Epithelial cell of esophagus (primary cell): ENCODE results near the gene SLCO2A1.
A peak's percentile ranks its signal among the peaks of the same experiment; 100 is the strongest.

ENCODE experiments used
- DNase-seq: peaks from one replicate; pipeline ENCODE4 v3.0.0; 2010; ENCODE audit warnings: low read depth
- H3K4me3 ChIP-seq: 2 replicates; pipeline ENCODE4 v1.5.1; 2011; ENCODE audit warnings: mild to moderate bottlenecking, low read length, control low read depth
- TF ChIP-seq, protein P1 (sequence below): IDR thresholded peaks from 2 replicates; pipeline ENCODE4 v1.5.1; 2011; ENCODE audit warnings: low read depth, mild to moderate bottlenecking, low read length, control low read depth, inconsistent platforms; ENCODE audit not compliant: insufficient read depth; ENCODE audit errors: missing control alignments

SLCO2A1 gene

DNA sequence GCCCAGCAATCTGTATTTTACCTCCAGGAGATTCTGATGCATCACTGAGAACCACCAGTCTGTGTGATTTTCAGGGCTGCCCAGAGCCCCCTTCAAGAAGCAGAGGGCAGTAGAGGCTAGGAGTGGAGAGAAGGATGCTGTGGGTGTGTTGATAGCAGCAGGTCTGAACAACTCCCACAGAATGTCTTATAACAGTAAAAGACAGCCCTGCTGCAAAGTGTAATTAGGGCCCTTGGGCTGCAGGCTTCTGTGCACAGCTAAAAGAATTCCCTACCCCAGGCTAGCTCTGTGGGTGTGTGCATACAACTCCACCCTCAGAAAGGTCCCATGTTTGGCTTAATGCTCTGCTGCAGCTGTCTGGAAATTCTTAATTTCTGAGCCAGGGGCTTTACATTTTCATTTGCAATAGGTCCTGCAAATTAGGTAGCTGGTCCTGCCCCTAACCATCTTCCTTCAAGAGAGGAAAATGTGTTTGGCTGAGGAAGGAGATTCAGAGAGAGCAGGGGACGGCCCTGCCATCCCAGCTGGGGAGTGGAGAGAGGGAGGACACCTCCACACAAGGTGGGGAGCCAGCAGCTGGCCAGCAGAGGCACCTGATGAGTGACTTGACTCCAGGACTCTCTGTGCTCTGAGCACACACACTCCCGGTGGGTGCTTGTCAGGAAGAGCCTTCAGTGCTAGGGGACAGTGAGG is 90.8 kb downstream of the SLCO2A1 start:
- TF ChIP-seq, protein P1, sequence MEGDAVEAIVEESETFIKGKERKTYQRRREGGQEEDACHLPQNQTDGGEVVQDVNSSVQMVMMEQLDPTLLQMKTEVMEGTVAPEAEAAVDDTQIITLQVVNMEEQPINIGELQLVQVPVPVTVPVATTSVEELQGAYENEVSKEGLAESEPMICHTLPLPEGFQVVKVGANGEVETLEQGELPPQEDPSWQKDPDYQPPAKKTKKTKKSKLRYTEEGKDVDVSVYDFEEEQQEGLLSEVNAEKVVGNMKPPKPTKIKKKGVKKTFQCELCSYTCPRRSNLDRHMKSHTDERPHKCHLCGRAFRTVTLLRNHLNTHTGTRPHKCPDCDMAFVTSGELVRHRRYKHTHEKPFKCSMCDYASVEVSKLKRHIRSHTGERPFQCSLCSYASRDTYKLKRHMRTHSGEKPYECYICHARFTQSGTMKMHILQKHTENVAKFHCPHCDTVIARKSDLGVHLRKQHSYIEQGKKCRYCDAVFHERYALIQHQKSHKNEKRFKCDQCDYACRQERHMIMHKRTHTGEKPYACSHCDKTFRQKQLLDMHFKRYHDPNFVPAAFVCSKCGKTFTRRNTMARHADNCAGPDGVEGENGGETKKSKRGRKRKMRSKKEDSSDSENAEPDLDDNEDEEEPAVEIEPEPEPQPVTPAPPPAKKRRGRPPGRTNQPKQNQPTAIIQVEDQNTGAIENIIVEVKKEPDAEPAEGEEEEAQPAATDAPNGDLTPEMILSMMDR, result no peak
- H3K4me3 ChIP-seq, result no peak overlapping the region
- DNase-seq, result peak; percentile 25

DNA sequence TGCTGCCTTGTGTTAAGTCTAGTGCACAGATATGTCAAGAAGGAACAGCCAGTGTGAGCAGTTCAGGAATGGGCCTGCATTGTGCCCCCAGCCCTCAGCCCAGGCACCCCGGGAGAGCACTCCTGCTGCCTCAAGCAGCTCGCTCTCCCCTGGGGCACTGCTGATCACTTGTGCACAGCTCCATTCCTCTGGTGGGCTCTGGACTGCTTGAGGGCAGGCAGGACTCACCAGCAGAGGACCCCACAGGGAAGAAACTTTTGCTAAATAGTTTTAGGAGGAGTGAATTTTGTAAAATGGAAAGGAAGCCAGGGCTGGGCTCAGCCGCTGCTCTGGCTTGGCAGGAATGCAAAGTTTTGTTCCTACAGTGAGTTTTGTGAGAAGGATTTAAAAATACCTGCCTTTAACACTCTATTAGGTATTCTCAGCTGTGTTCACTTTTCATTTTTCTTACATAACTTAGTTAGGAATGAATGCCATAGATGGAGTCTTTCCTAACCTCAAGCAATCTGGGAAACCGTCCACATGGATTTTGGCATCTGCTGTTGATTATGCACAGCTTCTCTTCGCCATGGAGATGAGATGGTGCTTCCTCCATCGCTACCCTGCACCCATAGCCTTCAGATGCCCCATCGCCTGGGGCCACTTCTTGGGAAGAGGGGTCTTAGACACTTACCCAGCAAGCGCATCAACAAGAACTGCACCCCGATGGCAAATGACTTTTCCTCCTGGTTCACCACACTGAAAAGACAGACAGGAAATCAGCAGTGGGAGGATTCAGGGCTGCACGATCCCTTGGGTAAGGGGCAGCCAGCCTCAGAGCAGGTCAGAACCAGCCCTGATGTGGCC is 91.7 kb downstream of the SLCO2A1 start:
- DNase-seq, result no peak
- H3K4me3 ChIP-seq, result no peak overlapping the region
- TF ChIP-seq, protein P1, result no peak

DNA sequence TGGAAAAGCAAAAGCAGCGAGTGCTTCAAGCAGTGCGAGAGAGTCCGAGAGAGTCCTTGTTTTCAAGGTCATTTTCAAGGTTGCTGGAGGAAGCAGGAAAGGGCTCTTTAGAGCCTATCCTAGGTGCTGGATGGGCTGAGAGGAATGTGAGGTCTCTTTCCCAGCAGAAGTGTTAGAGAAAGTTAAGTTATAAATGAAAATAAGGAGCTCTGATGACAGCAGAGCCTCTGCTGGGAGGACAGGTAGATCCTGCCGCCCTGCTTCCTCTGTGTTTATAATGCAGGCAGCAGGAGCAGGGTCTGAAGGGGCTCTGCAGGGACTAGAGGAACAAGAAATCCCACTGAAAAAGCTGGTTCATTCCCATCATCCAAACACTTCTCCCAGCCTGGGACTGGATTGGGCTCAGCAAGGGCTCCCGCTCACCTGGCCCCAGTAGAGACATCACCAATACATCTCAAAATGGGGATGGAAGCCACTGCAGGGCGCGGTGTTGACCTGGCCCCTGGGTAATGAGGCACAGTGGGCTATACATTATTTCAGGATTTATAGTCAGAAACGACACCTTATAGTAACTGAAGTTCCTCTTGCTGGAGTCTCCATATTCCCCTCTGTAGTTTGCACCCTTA is 92.6 kb downstream of the SLCO2A1 start:
- TF ChIP-seq, protein P1, result no peak
- H3K4me3 ChIP-seq, result no peak overlapping the region
- DNase-seq, result no peak

DNA sequence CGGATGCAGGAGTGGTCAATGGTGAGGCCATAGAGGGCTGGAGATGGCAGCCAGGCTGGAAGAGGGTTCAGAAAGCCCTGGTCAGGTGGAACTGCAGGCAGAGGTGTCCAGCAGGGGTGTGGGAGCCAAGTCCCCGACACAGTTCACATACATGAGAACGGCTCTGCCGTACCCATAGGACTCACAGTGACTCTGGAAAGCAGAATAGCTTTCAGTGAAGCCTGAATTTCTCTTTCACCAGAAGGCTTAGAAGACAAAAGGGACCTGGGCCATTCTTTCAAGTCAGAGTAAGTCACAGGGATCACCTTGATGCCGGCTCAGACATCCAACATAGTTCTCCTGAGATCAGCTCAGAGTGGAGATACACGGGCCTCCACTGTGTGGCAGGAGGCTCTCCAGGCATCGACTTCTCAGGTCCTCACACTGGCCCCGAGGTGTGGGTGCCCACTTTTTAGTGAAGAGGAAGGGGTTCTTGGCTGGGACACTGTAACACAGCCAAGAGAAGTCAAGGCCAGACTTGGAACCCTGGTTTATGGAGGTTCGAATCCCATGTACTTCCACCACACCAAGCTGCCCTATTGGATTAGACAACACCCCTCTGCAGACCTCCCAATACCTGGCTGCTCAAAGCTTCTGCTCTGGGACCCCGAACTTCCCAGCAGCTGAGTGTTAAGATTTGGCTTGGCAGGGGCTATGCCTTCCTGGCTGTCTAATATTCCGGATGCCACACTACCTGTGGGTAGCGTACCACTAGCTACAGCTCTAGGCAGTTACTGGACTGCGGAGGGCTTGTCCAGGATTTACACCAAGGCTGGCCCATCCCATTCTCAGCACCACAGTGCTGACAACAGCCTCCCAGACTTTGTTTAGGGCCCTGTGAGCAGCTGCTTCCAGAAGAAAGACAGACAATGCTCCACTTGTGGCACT is 93.6 kb downstream of the SLCO2A1 start:
- no peak for DNase-seq
- TF ChIP-seq, protein P1, result no peak
- H3K4me3 ChIP-seq, result no peak overlapping the region

DNA sequence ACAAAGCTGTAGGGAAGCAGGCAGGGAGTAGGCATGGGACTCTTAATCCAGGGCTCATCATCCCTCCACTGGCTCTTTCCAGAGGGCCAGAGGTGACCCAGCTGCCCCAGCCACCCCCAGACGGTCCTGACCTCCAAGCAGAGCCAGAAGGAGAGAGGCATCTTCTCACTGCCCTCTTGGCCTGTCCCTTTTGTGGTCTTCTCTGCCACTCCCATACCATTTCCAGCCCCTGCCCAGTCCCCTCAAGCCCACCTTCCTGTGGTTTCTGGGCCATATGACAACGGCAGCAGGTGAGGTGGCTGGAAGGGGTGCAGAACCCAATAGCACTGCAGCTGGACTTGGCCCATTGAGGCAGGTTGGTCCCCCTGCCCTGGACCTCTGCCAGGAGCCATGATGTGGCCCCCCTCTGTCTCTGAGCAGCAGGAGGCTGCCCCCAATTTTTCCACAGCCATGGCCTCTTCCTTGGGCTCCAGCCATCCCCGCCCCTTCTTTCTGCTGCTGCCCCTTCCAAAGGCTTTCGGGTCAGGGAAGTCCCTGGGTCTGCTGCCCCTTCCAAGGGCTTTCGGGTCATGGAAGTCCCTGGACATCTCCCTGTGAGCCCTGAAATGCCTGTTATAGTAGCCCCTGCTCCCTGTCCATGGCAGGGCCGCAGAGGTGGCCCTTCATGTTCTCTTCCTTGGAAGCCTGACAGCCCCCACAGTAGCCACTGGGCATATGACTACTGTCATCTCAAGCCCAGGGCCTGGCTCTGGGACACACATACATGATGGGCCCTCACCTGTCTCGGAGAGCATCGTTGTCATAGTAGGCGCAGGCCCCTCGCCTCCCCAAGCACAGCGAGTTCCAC is 94.5 kb downstream of the SLCO2A1 start:
- H3K4me3 ChIP-seq, result no peak overlapping the region
- TF ChIP-seq, protein P1, result no peak
- no peak for DNase-seq
